HG02642 (cell line): Measurements from ENCODE around the gene SLC9B2.
A peak's percentile ranks its signal among the peaks of the same experiment; 100 is the strongest.

Experiments used
- ATAC-seq: cut with Tn5 transposase; IDR thresholded peaks from one replicate; pipeline ENCODE4 v1.9.1; 2021; ENCODE audit warnings: mild to moderate bottlenecking; ENCODE audit not compliant: unreplicated experiment, poor library complexity

SLC9B2 gene, protein sequence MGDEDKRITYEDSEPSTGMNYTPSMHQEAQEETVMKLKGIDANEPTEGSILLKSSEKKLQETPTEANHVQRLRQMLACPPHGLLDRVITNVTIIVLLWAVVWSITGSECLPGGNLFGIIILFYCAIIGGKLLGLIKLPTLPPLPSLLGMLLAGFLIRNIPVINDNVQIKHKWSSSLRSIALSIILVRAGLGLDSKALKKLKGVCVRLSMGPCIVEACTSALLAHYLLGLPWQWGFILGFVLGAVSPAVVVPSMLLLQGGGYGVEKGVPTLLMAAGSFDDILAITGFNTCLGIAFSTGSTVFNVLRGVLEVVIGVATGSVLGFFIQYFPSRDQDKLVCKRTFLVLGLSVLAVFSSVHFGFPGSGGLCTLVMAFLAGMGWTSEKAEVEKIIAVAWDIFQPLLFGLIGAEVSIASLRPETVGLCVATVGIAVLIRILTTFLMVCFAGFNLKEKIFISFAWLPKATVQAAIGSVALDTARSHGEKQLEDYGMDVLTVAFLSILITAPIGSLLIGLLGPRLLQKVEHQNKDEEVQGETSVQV

DNA sequence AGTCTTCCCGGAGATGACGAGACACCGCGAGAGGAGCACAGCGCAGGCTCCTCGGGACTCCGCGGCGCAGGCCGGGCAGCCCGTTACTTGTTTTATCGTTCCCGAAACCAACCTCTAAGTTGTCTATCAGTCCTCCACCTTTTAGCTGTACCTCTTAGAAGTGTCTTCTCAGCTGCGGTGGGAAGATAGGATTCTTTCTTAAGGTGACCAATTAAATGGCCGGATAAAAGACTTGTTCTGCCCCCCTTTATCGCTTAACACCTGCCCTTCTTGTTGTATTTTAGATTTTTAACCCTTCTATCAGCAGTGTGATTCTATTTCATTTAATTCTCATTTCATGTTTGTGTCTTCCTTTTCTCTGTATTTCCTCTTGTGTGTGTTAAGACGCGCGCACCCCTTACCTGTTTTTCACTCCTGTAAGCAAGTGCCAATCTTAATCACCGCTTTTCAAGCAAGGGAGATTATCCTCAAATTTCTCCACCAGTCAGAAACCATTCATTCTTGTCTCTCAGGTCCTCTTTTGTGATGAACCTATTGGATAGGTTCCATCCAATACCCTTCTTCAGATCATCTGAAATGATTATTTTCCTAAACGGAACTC, at the start of gene SLC9B2:
Gene SLC9B2 (minus strand): TSS at position 15 of the 601 bp plus-strand sequence. CDS start 9,211 bp downstream, outside the sequence.
- peak; percentile 60 for ATAC-seq

DNA sequence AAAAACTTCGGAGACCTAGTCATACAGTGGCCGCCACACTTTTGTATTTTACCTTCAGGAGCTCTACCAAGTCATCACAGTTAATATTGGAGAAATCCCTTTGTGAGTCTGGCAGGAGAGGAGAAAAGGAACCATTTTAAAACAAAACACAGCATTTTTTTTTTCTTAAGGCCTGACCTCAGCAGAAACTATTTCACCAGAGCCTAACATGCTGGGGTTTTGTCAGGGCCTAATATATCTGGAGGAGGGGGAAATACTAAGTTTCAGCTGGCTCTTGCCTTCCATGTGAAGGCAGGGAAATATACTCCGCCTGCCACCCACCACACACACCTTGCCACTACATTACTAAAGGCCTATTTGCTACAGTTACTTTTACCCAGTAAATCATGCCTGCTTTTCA, 49.6 kb upstream of the SLC9B2 start:
- no peak for ATAC-seq

DNA sequence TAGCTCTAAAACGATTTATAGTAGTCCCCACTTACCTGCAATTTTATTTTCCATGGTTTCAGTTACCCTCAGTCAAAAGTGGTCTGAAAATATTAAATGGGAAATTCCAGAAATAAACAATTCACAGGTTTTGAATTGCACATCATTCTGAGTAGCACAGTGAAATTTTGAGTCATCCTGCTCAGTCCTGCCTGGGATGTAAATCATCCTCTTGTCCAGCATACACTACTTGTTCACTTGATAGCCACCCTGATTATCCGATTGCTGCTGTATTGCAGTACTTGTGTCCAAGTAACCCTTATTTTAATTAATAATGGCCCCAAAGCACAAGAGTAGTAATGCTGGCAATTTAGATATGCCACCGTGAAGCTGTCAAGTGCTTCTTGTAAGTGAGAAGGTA, 46.6 kb upstream of the SLC9B2 start:
- no peak for ATAC-seq

DNA sequence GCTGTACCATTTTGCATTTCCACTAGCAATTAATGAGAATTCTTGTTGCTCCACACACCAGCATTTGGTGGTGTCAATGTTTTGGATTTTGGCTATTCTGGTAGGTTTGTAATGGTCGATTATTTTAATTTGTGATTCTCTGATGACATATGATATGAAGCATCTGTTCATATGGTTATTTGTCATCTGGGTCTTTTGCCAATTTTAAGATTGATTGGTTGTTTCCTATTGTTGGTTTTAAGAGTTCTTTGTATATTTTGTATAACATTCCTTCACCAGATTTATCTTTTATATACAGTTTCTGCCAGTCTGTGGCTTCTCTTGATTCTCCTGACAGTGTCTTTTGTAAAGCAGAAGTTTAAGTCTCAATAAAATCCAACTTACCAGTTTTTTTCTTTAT, 41.6 kb upstream of the SLC9B2 start:
- ATAC-seq = no peak

DNA sequence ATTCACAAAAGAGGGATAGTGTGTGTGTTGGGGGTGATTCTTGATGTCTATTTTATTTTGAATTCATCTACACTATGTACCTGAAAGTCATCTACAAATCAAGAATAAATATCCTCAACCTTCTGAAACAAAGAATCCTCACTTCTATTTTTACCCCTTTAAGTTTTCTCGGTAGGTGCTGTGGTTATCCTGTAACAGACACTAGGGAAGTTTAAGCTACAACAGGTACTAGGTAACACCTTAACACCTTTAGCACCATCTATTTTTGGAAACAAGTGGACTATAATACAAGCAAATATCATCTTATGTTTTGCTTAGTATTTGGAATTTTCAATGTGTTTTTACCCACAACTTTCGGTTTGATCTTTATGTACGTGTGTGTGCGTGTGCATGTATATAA, 35.0 kb upstream of the SLC9B2 start:
- ATAC-seq = no peak

DNA sequence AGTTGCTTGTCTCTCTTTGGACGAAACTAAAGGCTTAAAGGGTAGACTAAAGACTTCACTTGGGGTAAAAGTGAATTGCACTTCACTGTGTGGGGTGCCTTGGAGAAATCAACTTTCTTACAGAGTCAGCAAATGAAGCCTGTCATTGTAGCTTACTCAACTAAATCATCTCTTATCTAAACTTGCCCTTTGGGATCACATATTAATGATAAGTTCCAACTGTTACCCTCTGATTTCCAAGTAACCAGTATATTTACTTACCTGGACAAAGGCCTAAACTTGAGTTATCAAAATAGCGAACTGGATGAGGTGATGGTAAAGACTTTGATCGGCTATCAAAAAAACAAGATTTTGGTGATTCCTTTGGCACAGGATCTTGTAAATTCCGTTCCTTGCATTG, 32.0 kb upstream of the SLC9B2 start:
- ATAC-seq = no peak

DNA sequence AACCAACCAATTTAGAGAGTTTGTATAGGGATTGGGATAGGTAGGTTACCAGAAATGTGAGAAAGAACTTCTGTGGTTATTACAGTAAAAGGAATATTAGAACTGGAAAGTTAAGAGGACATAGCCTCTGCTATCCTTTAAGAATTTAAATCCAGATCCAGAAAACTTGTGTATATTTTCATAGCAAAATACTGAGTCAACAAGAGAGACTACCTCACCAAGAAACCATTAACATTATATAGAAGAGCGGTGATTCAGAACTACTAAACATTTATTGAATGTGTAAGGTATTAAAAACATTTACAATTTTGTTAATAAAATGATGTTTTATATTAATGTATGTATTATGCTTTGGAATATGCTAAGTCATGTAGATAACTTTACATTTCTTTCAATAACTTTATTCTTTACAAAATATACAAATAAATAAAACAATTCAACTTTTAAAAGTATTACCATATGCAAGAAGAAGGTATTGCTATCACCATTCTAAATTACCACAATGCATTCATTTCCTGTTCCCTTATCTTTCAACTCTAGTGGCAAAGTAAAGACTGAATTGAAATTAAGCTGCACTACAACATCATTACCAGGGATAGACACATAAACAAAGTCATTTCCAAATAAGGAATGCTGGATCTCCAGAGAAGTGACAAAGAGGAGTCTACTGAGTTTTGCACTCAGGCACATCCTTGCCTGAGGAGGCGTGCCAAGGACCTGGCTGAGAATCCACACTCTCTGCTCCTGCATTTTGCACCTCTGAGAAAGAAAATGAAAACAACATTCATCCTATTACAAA, 29.2 kb upstream of the SLC9B2 start:
- ATAC-seq = no peak

DNA sequence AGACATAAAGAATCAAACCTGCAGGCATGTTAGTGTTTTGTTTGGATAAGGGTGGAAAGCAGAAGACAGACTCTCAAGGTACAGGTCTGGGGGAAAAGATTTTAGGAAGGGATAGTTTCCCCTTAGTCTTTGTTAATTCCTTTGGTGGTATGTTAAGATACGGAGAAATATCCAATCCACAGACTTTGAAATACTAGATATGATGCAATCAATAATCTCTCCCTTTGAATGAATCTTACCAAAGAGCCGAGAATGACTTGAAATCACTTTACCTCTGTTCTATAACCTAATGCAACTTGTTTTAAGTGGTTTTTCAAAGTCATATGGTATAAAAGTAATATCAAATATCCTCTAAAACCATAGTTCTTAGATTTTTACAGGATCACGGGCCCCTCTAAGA, 28.3 kb upstream of the SLC9B2 start:
- ATAC-seq = no peak

DNA sequence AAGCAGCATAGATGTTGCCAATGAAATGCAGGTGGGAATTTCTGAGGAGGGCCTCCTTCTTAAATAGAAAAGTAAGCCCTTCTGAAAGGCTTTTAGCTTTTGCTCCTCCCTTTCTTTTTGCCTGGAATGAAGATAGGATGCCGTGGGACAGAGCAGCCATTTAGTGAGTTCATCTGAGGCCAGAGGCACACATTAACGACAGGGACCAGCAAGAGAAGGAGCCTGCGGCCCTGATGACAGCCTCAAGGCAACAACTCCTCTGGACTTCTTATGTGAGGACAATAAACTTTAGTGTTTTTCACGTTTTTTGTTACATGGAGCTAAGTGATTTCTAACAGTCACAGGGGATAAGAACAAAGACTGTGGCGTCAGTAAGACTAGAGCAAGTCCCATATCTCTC, 24.1 kb upstream of the SLC9B2 start:
- no peak for ATAC-seq

DNA sequence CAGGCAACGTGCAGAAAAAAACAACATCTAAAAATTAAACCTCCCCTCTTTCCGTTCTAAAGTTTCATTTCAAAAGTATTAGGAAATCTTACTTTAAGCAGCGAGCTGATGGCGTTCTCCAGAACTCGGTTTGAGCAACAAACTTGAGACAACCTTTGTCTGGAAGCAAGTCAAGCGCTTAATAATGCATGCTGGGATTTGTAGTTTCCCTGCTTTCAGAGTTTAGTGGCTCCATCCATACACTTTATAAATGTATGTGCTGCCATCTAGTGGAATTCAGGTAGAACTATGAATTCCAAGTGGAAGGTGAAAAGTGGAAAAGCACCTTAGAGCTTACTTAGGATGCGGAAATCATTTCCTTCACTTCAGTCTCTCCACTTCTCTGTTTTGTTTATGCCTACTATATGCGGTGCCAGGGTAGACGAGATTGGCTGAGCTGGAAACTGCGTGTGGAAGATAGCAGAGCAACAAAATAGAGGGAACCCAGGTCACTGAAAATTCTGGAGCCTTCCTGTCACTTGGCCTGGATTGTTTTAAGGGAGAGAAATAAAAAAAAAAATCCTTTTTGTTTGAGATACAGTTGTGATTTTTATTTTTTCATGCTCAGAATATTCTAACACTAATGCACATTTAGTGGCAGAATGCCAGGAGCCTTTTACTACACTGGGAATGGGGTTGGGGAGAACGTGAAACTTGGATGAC, 23.3 kb upstream of the SLC9B2 start, which contains the start of gene BDH2:
Gene BDH2 (minus strand): TSS at position 144 of the 702 bp plus-strand sequence. CDS start 3,580 bp downstream, outside the sequence.
- peak; percentile 95 for ATAC-seq

DNA sequence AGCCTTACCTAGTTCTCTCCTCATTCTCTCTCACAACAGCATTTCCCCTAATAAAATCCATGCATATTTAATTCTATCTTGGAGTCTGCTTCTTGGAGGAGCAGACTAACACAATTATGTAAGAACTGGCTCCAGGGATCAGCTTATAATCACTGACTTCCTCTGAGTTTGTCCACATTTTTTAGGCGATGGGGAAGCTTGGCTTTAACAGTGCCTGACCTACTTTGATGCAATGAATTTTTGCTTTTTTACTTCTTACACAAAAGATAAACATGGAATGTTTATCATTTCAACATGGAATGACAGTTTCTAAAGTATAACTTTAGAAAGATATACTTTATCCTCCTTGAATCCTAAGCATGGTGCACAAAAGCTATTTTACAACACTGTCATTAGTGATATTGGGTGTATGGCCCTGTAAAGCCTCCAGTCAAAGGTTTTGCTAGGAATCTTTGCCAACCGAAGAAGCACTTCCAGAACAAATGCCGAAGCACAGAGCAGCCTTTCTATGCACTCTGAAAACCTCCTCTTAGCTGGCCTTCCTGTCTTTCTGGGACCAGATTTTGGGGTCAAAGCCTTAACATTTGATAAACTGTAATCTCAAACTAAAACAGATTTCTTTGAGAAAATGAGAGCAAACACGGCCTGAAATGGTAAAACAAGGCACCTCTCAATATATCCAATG, 22.3 kb upstream of the SLC9B2 start:
- ATAC-seq = no peak

DNA sequence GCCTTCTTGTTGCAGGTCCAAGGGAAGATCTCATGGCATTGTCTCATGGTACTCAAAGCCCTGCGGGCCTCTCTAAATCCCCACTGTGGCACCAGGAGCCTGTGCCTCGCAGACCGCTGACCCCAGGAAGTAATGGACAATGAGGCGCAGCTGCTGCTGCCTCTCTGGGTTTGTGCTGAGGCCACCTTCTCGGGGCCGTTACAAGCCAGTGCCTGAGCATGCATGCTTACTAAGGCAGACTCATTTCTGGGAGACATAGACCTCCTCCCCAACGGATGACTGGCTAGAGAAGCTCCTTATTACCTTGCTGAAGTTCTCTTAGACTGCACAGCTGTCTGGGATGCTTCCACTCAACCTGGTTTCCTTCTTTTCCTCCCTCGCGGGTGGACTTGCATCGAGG, 21.8 kb upstream of the SLC9B2 start:
- no peak for ATAC-seq

DNA sequence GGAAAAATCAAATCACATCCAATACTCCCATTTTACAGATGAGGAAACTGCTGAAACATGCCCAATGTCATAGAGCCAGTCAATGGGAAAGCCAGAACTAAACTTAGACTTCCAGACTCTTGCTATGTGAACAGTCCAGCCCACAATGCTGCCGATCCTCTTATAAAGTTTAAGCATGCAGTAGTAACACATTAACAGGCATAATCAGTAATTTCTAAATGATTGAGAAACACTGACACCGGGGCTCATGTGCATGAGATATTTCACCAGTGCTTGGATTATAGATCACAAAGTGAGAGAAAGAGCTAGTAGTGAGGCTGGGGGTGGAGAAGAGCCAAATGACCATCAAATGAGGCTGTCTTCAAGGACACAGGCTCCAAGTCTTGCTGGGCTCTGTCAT, 20.6 kb upstream of the SLC9B2 start:
- ATAC-seq = no peak

DNA sequence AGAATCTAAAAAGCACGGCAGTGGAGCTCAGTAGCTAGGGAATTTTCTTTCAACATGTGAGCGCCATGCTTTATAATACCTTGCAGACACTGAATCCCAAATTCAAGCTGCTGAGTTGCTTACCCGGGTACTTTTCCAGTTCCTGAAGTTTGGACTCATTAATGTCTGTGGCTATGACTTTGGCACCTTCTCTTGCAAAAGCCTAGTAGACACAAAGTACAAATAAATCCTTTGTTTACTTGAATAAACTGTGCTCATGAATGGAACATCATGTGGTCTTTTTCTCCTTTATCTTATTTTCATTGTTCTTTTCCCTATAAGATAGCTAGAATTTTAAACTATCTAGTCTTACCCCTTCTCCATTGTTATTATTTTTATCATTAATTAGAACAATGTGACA, 18.5 kb upstream of the SLC9B2 start:
- ATAC-seq = no peak

DNA sequence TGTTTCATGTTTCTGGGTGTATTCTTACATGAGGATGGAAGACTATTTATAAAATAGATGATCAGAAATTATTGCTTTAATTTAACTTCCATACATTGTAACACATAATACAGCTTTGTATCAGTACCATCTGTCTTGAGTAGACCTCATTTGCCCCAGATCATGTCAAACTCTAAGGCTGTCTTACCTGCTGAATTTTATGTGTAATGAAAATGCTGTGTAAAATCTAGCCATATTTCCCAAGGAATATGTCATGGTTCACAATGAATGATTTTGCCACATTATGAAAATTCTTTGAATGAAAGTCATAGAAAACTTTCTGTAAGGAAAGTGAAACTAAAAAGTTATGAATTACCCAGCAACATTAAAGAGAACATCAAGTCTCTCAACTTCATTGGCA, 15.7 kb upstream of the SLC9B2 start:
- peak; percentile 22 for ATAC-seq

DNA sequence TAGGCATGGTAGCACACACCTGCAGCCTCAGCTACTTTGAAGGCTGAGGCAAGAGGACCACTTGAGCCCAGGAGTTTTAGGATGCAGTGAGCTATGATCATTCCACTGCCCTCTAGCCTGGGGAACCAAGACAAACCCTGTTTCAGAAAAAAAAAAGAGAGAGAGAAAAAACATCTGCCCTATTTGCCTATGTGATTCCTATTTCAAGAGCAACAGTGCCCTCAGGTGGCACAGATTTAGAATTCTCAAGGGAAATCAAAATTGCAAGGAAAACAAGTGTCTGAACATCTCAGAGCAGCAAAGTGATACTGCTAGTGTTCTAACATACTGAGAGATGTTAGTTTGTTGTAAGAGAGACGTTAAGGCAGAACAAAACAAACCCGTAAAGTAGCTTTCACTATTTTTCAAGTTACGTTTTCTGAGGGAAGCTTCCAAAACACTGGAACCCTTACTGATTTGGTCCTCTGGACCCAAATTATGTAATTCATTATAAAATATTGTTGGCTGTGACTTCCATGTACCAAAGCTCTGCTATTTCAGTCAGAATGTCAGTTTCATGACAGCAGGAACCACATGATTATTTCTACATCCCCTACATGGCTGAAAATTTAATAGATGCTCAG, 15.2 kb upstream of the SLC9B2 start:
- ATAC-seq = peak; percentile 81

DNA sequence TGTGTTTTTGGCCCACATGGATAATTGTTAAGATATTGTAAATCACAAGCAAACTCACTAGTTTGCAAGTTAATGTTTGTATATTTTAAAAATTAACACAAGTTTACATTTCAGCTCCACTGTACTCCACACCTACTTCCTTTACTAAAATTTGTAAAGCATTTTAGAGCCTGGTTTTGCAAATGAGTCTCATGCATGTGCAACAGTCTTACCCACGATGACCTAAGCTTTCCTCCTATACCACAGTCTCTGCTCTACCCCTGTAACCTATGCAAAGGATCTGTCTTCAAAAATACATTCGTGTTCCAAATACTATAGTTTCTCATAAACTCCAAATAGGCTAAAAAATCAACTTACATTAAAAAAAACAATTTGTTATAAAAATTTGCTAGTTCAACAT, 12.9 kb upstream of the SLC9B2 start:
- ATAC-seq = no peak

DNA sequence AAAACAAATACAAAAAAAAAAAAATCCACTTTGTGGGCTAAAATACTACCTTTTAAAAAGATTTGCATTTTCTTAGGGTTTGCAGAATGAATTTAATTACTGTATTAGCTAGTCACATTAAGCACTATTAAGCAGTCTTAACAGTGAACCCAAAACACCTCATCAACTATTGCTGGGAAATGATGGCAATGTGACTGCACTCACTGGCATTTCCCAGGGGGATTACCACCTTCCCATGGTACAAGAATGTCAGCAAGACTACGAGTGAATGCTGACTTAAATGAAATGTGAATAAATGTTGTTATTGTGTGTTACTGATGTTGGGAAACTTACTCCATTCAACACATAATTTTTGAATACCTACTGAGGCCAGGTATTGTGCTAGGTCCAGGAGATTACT, 10.0 kb upstream of the SLC9B2 start:
- no peak for ATAC-seq

DNA sequence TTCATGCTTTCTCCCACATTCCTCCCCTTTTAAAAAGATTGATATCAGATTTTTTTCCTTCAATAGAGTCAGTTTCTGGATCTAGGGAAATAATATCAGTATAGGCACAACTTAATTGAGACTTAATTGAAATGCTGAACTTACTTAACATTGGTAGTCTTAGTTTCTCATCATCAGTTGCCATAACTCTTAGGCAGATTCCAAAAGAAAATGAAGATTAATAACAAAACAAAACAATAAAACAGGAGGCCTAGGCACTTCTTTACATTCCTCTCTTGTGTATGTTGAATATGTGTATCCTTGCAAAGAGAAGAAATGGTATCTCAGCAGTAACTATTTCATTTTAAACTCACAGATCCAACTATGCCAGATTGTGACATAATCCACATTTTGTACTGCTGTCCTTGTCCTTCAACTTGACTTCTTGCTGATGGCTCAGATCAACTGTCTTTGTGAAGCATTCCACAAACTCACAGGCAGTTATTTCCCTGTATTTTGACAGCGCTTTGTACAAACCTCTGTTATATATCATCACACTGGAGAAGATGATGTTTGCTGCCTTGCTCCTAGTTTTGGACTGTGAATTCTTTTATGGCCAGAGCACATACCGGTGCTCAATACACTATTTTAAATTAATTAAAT, 9.1 kb upstream of the SLC9B2 start:
- ATAC-seq = no peak
